HL-60 (cell line): ENCODE measurements around the gene MAP7D2.

Experiments
- DNase-seq, 2 experiments: peaks; one replicate each; pipeline ENCODE4 v3.0.0-alpha.2; 2010 to 2020; ENCODE audit warnings: low read depth in 1 of 2, low spot score in 1 of 2
- H3K27ac ChIP-seq: fragments of 250-450 bp; sonication (Bioruptor Pico); replicated peaks from 2 replicates; pipeline ENCODE4 v1.5.1; 2020; ENCODE audit warnings: mild to moderate bottlenecking, moderate library complexity
- H3K27me3 ChIP-seq: fragments of 250-450 bp; sonication (Bioruptor Pico); 2 replicates; pipeline ENCODE4 v1.5.1; 2021; ENCODE audit warnings: mild to moderate bottlenecking, moderate library complexity; ENCODE audit not compliant: insufficient read depth, poor library complexity, severe bottlenecking
- H3K4me3 ChIP-seq: replicated peaks from 2 replicates; pipeline ENCODE4 v1.5.1; 2011; ENCODE audit warnings: mild to moderate bottlenecking, control low read depth, low read length; ENCODE audit not compliant: insufficient read depth
- GABPA ChIP-seq: IDR thresholded peaks from 2 replicates; pipeline ENCODE4 v1.6.1; 2012; ENCODE audit warnings: low read depth
- POLR2AphosphoS5 ChIP-seq: IDR thresholded peaks from 2 replicates; pipeline ENCODE4 v1.6.1; 2012; ENCODE audit warnings: low read depth
- SPI1 ChIP-seq: IDR thresholded peaks from 2 replicates; pipeline ENCODE4 v1.6.1; 2012; ENCODE audit warnings: low read depth, mild to moderate bottlenecking, borderline replicate concordance
- TF ChIP-seq, protein P1 (sequence below): IDR thresholded peaks from 2 replicates; pipeline ENCODE4 v1.6.1; 2012; ENCODE audit warnings: low read depth; ENCODE audit not compliant: insufficient replicate concordance
- TF ChIP-seq, protein P2 (sequence below): IDR thresholded peaks from one replicate; pipeline ENCODE4 v1.5.1; 2011; ENCODE audit warnings: low read length, control low read depth, inconsistent platforms; ENCODE audit not compliant: insufficient read depth

MAP7D2 gene

DNA sequence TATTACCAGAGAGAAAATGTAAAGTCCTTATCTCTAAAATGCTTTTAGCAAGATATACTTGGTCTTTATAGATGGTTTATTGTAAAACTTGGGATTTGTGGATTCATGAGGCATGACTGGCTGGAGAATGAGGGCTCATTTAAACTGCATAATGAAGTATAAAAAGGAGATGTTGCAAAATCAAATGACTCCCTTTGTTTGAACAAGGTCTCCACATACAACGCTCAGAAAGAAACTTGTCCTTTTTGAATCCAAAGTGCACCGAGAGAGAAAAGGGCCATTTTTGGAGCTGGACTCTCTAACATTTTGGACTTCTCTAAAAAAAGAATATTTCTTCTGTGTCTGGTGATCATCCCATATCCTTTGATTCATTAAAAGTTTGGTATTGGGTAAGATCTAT lies 32.6 kb upstream of the MAP7D2 start:
- Histone ChIP-seq H3K4me3 (no peak overlapping the region), H3K27ac (no peak overlapping the region), H3K27me3 (no peaks in the 10 kb centered on the region)
- no peak for DNase-seq
- TF ChIP-seq, protein P1, sequence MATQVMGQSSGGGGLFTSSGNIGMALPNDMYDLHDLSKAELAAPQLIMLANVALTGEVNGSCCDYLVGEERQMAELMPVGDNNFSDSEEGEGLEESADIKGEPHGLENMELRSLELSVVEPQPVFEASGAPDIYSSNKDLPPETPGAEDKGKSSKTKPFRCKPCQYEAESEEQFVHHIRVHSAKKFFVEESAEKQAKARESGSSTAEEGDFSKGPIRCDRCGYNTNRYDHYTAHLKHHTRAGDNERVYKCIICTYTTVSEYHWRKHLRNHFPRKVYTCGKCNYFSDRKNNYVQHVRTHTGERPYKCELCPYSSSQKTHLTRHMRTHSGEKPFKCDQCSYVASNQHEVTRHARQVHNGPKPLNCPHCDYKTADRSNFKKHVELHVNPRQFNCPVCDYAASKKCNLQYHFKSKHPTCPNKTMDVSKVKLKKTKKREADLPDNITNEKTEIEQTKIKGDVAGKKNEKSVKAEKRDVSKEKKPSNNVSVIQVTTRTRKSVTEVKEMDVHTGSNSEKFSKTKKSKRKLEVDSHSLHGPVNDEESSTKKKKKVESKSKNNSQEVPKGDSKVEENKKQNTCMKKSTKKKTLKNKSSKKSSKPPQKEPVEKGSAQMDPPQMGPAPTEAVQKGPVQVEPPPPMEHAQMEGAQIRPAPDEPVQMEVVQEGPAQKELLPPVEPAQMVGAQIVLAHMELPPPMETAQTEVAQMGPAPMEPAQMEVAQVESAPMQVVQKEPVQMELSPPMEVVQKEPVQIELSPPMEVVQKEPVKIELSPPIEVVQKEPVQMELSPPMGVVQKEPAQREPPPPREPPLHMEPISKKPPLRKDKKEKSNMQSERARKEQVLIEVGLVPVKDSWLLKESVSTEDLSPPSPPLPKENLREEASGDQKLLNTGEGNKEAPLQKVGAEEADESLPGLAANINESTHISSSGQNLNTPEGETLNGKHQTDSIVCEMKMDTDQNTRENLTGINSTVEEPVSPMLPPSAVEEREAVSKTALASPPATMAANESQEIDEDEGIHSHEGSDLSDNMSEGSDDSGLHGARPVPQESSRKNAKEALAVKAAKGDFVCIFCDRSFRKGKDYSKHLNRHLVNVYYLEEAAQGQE = no peak
- TF ChIP-seq GABPA (no peak), POLR2AphosphoS5 (no peak), SPI1 (no peak)
- TF ChIP-seq, protein P2, sequence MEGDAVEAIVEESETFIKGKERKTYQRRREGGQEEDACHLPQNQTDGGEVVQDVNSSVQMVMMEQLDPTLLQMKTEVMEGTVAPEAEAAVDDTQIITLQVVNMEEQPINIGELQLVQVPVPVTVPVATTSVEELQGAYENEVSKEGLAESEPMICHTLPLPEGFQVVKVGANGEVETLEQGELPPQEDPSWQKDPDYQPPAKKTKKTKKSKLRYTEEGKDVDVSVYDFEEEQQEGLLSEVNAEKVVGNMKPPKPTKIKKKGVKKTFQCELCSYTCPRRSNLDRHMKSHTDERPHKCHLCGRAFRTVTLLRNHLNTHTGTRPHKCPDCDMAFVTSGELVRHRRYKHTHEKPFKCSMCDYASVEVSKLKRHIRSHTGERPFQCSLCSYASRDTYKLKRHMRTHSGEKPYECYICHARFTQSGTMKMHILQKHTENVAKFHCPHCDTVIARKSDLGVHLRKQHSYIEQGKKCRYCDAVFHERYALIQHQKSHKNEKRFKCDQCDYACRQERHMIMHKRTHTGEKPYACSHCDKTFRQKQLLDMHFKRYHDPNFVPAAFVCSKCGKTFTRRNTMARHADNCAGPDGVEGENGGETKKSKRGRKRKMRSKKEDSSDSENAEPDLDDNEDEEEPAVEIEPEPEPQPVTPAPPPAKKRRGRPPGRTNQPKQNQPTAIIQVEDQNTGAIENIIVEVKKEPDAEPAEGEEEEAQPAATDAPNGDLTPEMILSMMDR = no peak

DNA sequence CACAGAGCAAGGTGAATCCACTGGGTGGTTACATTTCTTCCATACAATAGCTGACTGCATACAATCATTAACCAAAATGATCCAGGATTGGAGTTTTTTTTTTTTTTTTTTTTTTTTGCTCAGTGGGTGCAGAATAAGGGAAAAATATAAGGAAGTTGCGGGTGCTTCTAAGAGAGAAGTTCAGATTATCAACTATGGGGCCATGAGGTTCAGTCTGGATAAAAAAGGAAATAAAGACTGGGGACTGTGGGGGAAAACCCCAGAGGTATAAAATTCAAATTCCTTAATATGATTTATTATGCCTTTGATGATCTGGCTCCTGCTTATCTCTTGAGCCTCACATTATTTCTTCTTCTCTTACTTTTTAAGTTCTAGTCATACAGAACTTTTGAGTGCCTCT lies 30.9 kb upstream of the MAP7D2 start:
- TF ChIP-seq GABPA = no peak
- TF ChIP-seq SPI1 = no peak
- TF ChIP-seq, protein P1 = no peak
- no peak for TF ChIP-seq POLR2AphosphoS5
- TF ChIP-seq, protein P2 = no peak
- Histone ChIP-seq H3K27ac (no peak overlapping the region), H3K4me3 (no peak overlapping the region), H3K27me3 (no peaks in the 10 kb centered on the region)
- no peak for DNase-seq

DNA sequence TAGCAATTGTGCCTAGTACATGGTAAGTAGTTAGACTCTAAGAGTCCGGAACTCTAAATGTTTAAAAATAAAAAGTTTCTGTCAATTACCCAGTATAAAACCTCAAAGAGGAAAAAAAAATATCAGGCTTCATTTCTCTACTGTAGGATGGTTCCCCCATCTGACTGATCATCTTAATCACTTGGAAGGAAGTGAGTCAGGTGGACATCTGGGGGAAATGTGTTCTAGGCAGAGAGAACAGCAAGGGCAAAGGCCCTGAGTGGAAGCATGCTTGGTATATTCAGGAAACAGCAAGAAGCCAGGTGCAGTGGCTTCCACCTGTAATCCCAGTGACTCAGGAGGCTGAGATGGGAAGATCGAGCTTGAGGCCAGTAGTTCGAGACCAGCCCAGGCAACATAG lies 27.8 kb upstream of the MAP7D2 start:
- DNase-seq = no peak
- TF ChIP-seq POLR2AphosphoS5 (no peak), SPI1 (no peak), GABPA (no peak)
- TF ChIP-seq, protein P1 = no peak
- TF ChIP-seq, protein P2 = no peak
- Histone ChIP-seq H3K27me3 (no peaks in the 10 kb centered on the region), H3K27ac (no peak overlapping the region), H3K4me3 (no peak overlapping the region)
